ENCODE measurements around the gene EYA2.

DNA sequence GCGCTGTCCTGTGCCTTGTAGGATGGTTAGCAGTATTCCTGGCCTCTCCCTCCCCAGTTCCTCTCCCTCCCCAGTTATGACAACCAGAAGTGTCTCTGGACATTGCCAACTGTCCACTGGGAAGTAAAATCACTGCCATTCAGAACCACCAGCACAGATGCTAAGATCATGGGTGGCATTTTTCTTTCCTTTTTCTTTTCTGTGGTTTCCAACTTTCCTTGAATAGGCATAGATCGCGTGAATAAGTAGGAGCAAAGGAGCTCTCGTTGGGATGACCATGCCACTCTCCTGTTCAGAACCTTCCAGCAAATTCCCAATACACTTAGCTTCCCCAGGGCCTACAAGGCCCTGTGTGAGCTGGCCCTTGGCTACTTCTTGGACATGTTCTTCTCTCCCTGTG, 59.0 kb downstream of the EYA2 start:
- TF ChIP-seq ELF4 (IDR thresholded peaks at IDR 0.05) (no peak), LEF1 (IDR thresholded peaks at IDR 0.05; ENCODE audit: borderline replicate concordance) (no peak), HDGF (IDR thresholded peaks at IDR 0.05; ENCODE audit: borderline replicate concordance) (no peak), SP1 (IDR thresholded peaks at IDR 0.05) (no peak), FOXK2 (IDR thresholded peaks at IDR 0.05) (no peak)

Measured in HEK293T (cell line).